Measurements from ENCODE around the gene SHCBP1.

DNA sequence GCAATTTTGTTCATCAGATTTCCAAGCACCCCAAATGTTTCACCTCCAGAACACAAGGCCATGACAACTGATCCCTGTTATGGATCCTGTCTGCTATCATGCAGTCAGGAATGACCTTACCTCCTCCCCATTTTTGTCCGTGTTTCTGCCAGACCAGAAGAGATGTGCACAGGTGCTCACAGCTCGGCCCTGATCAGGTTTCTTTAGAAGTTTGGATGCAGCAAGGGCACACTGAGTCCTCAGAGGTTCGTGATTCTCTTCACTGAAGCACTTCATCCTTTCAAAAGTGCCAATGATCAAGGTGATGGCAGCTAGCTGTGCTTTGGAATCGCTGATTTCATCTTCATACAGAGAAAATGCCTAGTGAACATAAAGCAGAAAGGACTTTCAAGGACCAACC, 40.9 kb upstream of the SHCBP1 start:
- TF ChIP-seq, protein P1, sequence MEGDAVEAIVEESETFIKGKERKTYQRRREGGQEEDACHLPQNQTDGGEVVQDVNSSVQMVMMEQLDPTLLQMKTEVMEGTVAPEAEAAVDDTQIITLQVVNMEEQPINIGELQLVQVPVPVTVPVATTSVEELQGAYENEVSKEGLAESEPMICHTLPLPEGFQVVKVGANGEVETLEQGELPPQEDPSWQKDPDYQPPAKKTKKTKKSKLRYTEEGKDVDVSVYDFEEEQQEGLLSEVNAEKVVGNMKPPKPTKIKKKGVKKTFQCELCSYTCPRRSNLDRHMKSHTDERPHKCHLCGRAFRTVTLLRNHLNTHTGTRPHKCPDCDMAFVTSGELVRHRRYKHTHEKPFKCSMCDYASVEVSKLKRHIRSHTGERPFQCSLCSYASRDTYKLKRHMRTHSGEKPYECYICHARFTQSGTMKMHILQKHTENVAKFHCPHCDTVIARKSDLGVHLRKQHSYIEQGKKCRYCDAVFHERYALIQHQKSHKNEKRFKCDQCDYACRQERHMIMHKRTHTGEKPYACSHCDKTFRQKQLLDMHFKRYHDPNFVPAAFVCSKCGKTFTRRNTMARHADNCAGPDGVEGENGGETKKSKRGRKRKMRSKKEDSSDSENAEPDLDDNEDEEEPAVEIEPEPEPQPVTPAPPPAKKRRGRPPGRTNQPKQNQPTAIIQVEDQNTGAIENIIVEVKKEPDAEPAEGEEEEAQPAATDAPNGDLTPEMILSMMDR (IDR thresholded peaks at IDR 0.05) = no peak
- TF ChIP-seq POLR2AphosphoS5 (IDR thresholded peaks at IDR 0.05; ENCODE audit: low read depth, low read length) = no peak

Data from Panc1 (cell line).